Activated CD4-positive, CD25-positive, alpha-beta regulatory T cell treated with anti-CD3 and anti-CD28 coated beads, Interleukin-2, amount 50 U/mL, for 24 hours (primary cell): ENCODE data around the gene AKAP14.
"Not testable (repeated sequence)": the region's sequence is repeated elsewhere in the genome, so short reads cannot be mapped to it uniquely, and the experiment has no call there.

ENCODE experiments used
- ATAC-seq, 2 donors: fragments of 150-1000 bp; cut with Tn5 transposase; one replicate each; pipeline ENCODE4 v1.10.0; 2021; ENCODE audit warnings: mild to moderate bottlenecking in 1 of 2, moderate library complexity in 1 of 2

The AKAP14 gene

DNA sequence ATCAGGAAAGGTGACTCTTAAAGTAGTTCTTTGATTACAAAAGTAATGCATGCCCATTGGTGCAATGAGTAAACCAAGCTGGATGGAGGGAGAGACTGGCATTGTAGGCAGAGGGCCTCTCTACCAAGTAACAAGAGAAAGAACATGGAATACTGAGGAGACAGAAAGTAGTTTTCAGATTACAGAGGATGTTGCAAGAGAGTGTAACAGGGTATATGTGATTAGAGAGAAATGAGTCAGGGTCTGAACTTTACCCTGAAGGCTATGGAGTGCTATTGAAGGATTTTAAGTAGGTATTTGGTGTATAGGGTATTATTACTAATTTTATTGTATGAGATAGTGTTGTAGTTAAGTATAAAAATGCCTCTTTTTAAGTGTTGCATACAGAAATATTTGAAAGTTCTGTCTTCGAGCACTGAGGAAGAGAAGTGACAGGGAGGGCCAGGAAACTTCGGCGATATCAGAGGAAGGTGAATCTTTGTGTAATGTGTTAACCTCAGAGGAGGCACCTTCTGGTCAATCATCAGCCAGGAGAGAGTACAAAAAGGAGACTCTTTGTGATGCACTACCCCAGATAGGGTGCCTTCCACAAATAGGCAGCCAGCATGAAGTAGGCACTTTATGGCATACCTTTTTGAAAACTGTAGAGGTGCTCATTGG lies 39.7 kb downstream of the AKAP14 start:
- ATAC-seq = no peak

- no peak for ATAC-seq
These were observed 45.6 kb downstream of the AKAP14 start for GRCh38 chrX:119941336-119941735.

DNA sequence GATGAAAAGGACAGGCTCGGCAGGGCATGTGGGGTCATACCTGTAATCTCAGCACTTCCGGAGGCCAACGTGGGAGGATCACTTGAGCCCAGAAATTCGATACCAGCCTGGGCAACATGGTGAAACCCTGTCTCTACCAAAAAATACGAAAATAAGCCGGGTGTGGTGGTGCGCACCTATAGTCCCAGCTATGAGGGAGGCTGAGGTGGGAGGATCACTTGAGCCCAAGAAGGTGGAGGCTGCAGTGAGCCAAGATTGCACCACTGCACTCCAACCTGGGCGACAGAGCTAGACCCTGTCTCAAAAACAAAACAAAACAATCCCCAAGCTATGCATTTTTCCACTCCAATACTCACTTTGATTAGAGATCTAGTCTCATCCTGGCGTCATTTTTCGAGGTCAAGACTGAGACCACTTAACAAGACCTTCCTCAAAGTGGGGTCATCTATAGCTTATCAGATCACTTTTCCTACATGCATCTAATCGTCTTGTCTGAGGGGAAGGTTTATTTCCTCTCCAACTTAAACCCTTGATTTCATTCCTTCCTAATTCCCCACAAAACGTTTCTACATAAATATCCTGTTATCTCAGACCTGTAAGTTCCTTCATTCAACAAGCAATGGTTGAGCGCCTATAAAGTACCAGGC lies 46.6 kb downstream of the AKAP14 start:
- no peak for ATAC-seq

GRCh38 chrX:119942831-119943184 lies 47.1 kb downstream of the AKAP14 start:
- ATAC-seq = peak in 1 of 2 donors; percentile 12

- ATAC-seq = peak; percentile 89 to 91
These were observed 47.7 kb downstream of the AKAP14 start, which contains the start of gene NKAP for GRCh38 chrX:119943185-119943988. TSS of gene NKAP (minus strand) at chrX:119943751. CDS start at chrX:119943605, 146 bp downstream.

GRCh38 chrX:119945481-119945880 lies 49.8 kb downstream of the AKAP14 start:
- ATAC-seq = no peak

- ATAC-seq = no peak
These were observed 52.7 kb downstream of the AKAP14 start for GRCh38 chrX:119948381-119948780.

DNA sequence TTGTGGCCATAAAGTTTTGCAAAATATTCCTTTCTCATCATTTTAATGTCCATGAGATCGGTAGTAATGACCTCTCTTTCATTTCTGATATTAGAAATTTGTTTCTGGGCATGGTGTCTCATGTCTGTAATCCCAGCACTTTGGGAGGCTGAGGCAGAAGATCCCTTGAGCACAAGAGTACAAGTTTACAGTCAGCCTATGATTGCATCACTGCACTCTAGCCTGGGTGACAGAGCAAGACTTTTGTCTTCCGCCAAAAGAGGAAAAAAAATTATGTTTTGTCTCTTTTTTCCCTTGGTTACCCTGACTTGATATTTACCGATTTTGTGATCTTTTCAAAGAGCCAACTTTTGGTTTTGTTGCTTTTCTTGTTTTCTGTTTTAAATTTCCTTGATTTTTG lies 58.7 kb downstream of the AKAP14 start:
- ATAC-seq = no peak

DNA sequence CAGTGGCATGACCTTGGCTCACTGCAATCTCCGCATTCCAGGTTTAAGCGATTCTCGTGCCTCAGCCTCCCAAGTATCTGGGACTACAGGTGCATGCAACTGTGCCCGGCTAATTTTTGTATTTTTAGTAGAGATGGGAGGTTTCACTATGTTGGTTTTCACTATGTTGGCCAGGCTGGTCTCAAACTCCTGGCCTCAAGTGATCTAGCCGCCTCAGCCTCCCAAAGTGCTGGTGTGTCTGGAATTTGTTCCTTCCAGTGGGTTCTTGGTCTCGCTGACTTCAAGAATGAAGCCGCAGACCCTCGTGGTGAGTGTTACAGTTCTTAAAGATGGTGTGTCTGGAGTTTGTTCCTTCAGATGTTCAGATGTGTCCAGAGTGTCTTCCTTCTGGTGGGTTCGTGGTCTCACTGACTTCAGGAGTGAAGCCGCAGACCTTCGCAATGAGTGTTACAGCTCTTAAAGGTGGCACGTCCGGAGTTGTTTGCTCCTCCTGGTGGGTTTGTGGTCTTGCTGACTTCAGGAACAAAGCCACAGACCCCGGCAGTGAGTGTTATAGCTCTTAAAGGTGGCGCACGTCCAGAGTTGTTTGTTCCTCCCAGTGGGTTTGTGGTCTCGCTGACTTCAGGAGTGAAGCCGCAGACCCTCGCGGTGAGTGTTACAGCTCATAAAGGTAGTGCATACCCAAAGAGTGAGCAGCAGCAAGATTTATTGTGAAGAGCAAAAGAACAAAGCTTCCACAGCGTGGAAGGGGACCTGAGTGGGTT lies 60.3 kb downstream of the AKAP14 start:
- not testable (repeated sequence) for ATAC-seq

GRCh38 chrX:119960625-119961024 lies 64.9 kb downstream of the AKAP14 start:
- no peak for ATAC-seq

GRCh38 chrX:119966837-119967236 lies 71.1 kb downstream of the AKAP14 start:
- ATAC-seq = not testable (repeated sequence)
